Ishikawa (cell line): ENCODE data around the gene ATL1.

ENCODE experiments used
- CEBPB ChIP-seq: IDR thresholded peaks from 2 replicates; pipeline ENCODE4 v1.6.1; 2012
- EP300 ChIP-seq: IDR thresholded peaks from 2 replicates; pipeline ENCODE4 v1.6.1; 2012; ENCODE audit warnings: borderline replicate concordance
- MAX ChIP-seq: IDR thresholded peaks from 2 replicates; pipeline ENCODE4 v1.6.1; 2012
- TAF1 ChIP-seq: IDR thresholded peaks from 2 replicates; pipeline ENCODE4 v1.6.1; 2012; ENCODE audit warnings: low read depth, mild to moderate bottlenecking
- USF1 ChIP-seq: IDR thresholded peaks from 2 replicates; pipeline ENCODE4 v1.6.1; 2012
- YY1 ChIP-seq: IDR thresholded peaks from 2 replicates; pipeline ENCODE4 v1.6.1; 2012; ENCODE audit warnings: low read depth
- ZBTB7A ChIP-seq: IDR thresholded peaks from 2 replicates; pipeline ENCODE4 v1.6.1; 2012; ENCODE audit warnings: low read depth

GRCh38 chr14:50670196-50670865 is 110.4 kb downstream of the ATL1 start:
- TF ChIP-seq ZBTB7A (no peak), MAX (no peak), EP300 (no peak), TAF1 (no peak), USF1 (no peak), YY1 (no peak), CEBPB (no peak)
